Stromal cell of bone marrow (primary cell): ENCODE results near the gene ABCA3.

Experiments used
- DNase-seq: peaks from one replicate; pipeline ENCODE4 v3.0.0-alpha.2; 2012; ENCODE audit warnings: low read depth

Gene ABCA3

DNA sequence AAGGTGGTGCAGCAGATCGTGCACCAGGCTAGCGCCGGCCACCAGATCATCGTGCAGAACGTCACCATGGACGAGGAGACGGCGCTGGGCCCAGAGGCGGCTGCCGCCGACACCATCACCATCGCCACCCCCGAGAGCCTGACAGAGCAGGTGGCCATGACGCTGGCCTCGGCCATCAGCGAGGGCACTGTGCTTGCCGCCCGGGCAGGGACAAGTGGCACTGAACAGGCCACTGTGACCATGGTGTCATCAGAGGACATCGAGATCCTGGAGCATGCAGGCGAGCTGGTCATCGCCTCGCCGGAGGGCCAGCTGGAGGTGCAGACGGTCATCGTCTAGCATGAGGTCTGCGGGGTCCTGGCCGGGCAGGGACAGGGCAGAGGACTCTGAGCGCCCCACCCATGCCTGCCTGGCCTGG, 105.3 kb downstream of the ABCA3 start:
- DNase-seq = no peak

GRCh38 chr16:2234813-2235170, 105.7 kb downstream of the ABCA3 start:
- no peak for DNase-seq

GRCh38 chr16:2233872-2234812, 106.4 kb downstream of the ABCA3 start:
- no peak for DNase-seq

GRCh38 chr16:2233046-2233775, 107.3 kb downstream of the ABCA3 start:
- DNase-seq = no peak

DNA sequence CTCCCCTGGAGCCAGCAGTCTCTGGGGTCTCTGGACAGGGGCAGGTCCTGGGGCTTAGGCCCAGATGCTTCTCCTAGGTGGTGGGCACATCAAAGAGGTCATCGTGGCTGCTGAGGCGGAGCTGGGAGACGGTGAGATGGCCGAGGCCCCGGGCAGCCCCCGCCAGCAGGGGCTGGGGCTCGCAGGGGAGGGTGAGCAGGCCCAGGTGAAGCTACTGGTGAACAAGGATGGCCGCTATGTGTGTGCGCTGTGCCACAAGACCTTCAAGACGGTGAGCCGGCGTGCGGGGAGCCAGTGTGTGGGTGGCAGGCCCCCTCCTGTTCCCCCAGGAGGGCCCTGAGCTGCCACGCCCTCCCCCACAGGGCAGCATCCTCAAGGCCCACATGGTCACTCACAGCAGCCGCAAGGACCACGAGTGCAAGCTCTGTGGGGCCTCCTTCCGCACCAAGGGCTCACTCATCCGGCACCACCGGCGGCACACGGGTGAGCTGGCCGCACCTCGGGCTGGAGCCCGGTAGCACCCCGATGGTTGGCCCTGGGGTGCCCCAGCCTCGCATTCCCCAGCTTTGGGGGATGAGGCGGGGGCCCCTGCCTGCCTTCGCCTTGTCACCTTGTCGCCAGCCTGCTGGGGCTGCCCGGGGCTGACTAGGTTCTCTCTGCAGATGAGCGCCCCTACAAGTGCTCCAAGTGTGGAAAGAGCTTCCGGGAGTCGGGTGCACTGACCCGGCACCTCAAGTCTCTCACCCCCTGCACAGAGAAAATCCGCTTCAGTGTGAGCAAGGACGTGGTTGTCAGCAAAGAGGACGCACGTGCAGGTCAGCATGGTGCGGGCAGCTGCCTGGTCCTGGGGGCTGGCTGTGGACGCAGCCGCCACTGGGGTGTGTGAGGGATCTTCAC, 108.2 kb downstream of the ABCA3 start:
- no peak for DNase-seq

GRCh38 chr16:2231016-2231931, 109.3 kb downstream of the ABCA3 start:
- no peak for DNase-seq

GRCh38 chr16:2230376-2230775, 110.2 kb downstream of the ABCA3 start:
- DNase-seq = no peak

DNA sequence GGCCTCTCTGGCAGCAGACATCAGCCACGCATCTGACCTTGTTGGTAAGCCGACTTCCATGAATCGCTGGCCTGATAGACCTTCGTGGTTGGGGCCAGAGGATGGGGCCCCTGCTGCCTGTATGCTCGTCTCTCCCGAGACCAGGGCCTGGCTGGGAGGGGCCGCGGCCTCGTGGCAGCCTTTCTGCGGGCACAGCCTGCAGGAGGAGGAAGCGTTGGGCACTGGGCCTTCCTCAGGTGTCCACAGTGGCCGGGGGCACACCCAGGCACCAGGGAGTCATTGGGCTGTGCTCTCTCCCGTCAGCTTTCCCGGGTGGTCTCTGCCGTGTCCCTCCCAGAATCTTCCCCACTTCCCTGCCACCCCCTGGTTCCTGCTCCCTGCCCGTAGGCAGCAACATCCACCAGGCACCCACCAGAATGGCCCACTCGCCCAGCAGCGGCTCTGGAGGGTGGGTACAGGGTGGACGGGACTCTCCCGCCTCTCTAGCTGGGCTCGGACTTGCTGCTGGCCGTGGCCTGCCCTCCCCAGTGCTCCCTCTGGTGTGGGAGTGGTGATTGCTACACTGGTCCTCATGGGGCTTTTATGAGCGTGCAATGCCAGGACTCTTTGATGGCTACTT, 110.8 kb downstream of the ABCA3 start:
- DNase-seq = no peak

- no peak for DNase-seq
Observed at GRCh38 chr16:2229091-2229490, 111.4 kb downstream of the ABCA3 start.

DNA sequence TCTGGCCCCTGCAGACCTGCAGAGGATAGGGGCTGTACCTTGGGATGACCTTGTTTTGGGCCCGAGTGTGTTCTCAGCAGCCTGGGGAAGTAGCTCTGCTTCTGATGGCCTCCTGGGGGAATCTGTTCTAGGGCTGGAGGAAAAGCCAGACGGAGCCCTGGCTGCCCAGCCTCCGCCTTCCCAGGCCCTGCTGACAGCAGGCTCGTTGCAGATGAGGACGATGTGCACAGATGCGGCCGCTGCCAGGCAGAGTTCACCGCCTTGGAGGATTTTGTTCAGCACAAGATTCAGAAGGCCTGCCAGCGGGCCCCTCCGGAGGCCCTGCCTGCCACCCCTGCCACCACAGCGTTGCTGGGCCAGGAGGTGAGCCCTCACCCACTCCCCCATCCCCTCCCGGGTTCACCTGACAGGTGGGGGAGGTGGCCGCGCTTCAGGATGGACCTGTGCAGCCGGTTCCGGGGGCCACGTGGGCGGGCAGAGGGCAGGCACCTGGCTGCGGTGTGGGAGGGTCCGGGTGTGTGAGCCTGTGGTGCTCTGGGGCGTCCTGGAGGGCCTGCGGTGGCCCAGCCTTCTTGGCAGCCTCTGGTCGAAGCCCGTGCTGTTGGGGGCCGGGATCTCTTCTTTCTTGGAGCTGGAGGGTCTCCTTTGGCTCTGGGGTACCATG, 112.2 kb downstream of the ABCA3 start:
- DNase-seq = no peak

- DNase-seq = no peak
Observed at GRCh38 chr16:2226918-2227317, 113.6 kb downstream of the ABCA3 start.

DNA sequence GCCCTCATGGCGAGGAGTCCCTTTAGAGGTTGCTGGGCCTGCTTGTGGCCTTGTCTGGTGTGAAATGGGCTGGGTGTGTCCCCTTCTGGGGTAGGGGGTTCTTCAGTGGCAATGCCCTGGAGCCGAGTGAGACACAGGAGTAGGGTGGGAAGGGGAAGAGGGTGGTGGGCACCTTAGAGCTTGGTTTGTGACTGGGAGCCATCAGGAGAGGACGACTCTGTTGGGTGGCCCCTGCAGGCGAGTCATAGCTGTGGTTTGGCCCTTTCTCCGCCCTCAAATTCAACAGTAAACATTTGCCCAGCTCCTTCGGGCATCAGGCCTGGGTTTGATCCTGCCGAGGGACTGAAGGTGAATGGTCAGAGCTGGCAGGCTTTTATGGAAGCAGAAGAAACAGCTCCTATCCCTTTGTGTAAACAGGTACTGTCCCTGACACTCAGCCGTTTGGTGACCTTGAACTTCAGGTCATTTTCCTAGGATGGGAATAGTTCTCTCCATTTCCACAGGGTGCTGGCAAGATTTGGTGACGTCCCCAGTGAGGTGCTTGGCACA, 114.2 kb downstream of the ABCA3 start:
- no peak for DNase-seq
